HCT116 (cell line): ENCODE measurements around the gene SMG9.

ENCODE experiments used
- ATF3 ChIP-seq: IDR thresholded peaks from 2 replicates; pipeline ENCODE4 v1.6.1; 2012
- CEBPB ChIP-seq: IDR thresholded peaks from 2 replicates; pipeline ENCODE4 v1.6.1; 2012; ENCODE audit warnings: low read depth
- CTCF ChIP-seq, 3 experiments: fragments of 200-600 bp in 1 of 3; sonication (generic) in 1 of 3; IDR thresholded peaks in 2 of 3; conservative IDR thresholded peaks in 1 of 3; 2 replicates each; pipeline ENCODE4 v1.5.1; 2012 to 2017; ENCODE audit warnings: low read depth in 2 of 3, low read length in 2 of 3, antibody characterized with exemption in 1 of 3, borderline replicate concordance in 1 of 3, control low read depth in 1 of 3, mild to moderate bottlenecking in 1 of 3, mixed read lengths in 1 of 3, mixed run types in 1 of 3, moderate library complexity in 1 of 3; ENCODE audit not compliant: insufficient read depth in 1 of 3
- EZH2 ChIP-seq: fragments of 200-600 bp; sonication (generic); IDR thresholded peaks from 2 replicates; pipeline ENCODE4 v1.6.1; 2017; ENCODE audit warnings: antibody characterized with exemption, mixed run types
- EZH2phosphoT487 ChIP-seq: fragments of 200-600 bp; IDR thresholded peaks from 2 replicates; pipeline ENCODE4 v1.6.1; 2018; ENCODE audit warnings: antibody characterized with exemption, borderline replicate concordance
- MAX ChIP-seq: IDR thresholded peaks from 2 replicates; pipeline ENCODE4 v1.6.1; 2012
- POLR2A ChIP-seq: IDR thresholded peaks from 2 replicates; pipeline ENCODE4 v1.7.0; 2011; ENCODE audit warnings: borderline replicate concordance; ENCODE audit not compliant: insufficient read depth, insufficient read length; ENCODE audit errors: extremely low read depth
- POLR2AphosphoS5 ChIP-seq: IDR thresholded peaks from 2 replicates; pipeline ENCODE4 v1.6.1; 2011; ENCODE audit warnings: mild to moderate bottlenecking, low read depth, low read length, moderate library complexity
- TCF7L2 ChIP-seq: IDR thresholded peaks from 2 replicates; pipeline ENCODE4 v1.7.0; 2011; ENCODE audit warnings: borderline replicate concordance, inconsistent platforms; ENCODE audit not compliant: insufficient read depth, insufficient read length; ENCODE audit errors: extremely low read depth

GRCh38 chr19:43743059-43743458, 11.7 kb downstream of the SMG9 start:
- TF ChIP-seq EZH2phosphoT487 (no peak), POLR2AphosphoS5 (no peak), MAX (no peak), CTCF (IDR thresholded peaks at IDR 0.05 in 2 of 3, conservative IDR thresholded peaks at IDR 0.05 in 1 of 3; ENCODE audit: borderline replicate concordance in 1 of 3, insufficient read depth in 1 of 3, low read depth in 2 of 3, low read length in 2 of 3) (no peak), CEBPB (no peak), TCF7L2 (no peak), ATF3 (no peak), EZH2 (no peak), POLR2A (no peak)
